GM12878 (cell line): ENCODE data around the gene EFCAB9.

Experiments used
- BHLHE40 ChIP-seq, 2 experiments: fragments of 450-650 bp in 1 of 2; IDR thresholded peaks; 2 replicates each; pipeline ENCODE4 v1.6.1; 2011 to 2017; ENCODE audit warnings: low read depth in 2 of 2, borderline replicate concordance in 1 of 2, improper control_type of control experiment in 1 of 2, low read length in 1 of 2, mild to moderate bottlenecking in 1 of 2
- CTCF ChIP-seq, 3 experiments: IDR thresholded peaks in 2 of 3; conservative IDR thresholded peaks in 1 of 3; 2 replicates each; pipeline ENCODE4 v1.5.1; 2011; ENCODE audit warnings: low read depth in 3 of 3, low read length in 3 of 3, mild to moderate bottlenecking in 3 of 3, control low read depth in 2 of 3, moderate library complexity in 2 of 3, inconsistent platforms in 1 of 3, mixed read lengths in 1 of 3; ENCODE audit not compliant: control insufficient read depth in 2 of 3, insufficient read depth in 1 of 3; ENCODE audit errors: extremely low read depth in 1 of 3
- EP300 ChIP-seq, 2 experiments: fragments of 150-350 bp in 1 of 2; IDR thresholded peaks; 2 replicates each; pipeline ENCODE4 v1.6.1; 2011 to 2012; ENCODE audit warnings: low read depth in 2 of 2, low read length in 2 of 2, borderline replicate concordance in 1 of 2, improper control_type of control experiment in 1 of 2, inconsistent platforms in 1 of 2; ENCODE audit not compliant: control insufficient read depth in 1 of 2
- EZH2 ChIP-seq: IDR thresholded peaks from 2 replicates; pipeline ENCODE4 v1.6.1; 2012; ENCODE audit warnings: low read depth, mild to moderate bottlenecking, control low read depth, inconsistent platforms, low read length, borderline replicate concordance; ENCODE audit not compliant: control insufficient read depth
- NR2C1 ChIP-seq: fragments of 450-650 bp; IDR thresholded peaks from 2 replicates; pipeline ENCODE4 v1.6.1; 2017; ENCODE audit warnings: antibody characterized with exemption, mild to moderate bottlenecking, moderate library complexity
- NR2C2 ChIP-seq: IDR thresholded peaks from 2 replicates; pipeline ENCODE4 v1.6.1; 2011; ENCODE audit warnings: borderline replicate concordance, low read depth; ENCODE audit not compliant: control insufficient read depth, insufficient read length
- POLR2A ChIP-seq: IDR thresholded peaks from 2 replicates; pipeline ENCODE4 v1.6.1; 2011; ENCODE audit warnings: low read depth, mild to moderate bottlenecking, low read length
- ZBTB4 ChIP-seq: fragments of 450-650 bp; formaldehyde crosslinking; IDR thresholded peaks from 2 replicates; pipeline ENCODE4 v1.4.0; 2022; ENCODE audit warnings: mild to moderate bottlenecking, moderate library complexity
- ZNF24 ChIP-seq: fragments of 450-650 bp; IDR thresholded peaks from 2 replicates; pipeline ENCODE4 v1.6.1; 2017; ENCODE audit warnings: antibody characterized with exemption, mild to moderate bottlenecking
- ZNF274 ChIP-seq: IDR thresholded peaks from one replicate; pipeline ENCODE4 v1.8.0; 2011; ENCODE audit not compliant: insufficient read length, insufficient read depth

- no peak for TF ChIP-seq CTCF (IDR thresholded peaks at IDR 0.05 in 2 of 3, conservative IDR thresholded peaks at IDR 0.05 in 1 of 3; ENCODE audit: control insufficient read depth in 2 of 3, extremely low read depth in 1 of 3, insufficient read depth in 1 of 3, low read depth in 3 of 3, low read length in 3 of 3)
- no peak for TF ChIP-seq NR2C2
- TF ChIP-seq ZBTB4 (CRISPR knock-in tag): no peak
- no peak for TF ChIP-seq NR2C1
- TF ChIP-seq ZNF24: no peak
- TF ChIP-seq BHLHE40 (IDR thresholded peaks at IDR 0.05; ENCODE audit: borderline replicate concordance in 1 of 2, low read depth in 2 of 2, low read length in 1 of 2): no peak
- TF ChIP-seq ZNF274: no peak
- TF ChIP-seq EZH2: no peak
- peak; percentile 46; the same call in 1 of the 2 replicates for TF ChIP-seq POLR2A
- no peak for TF ChIP-seq EP300 (IDR thresholded peaks at IDR 0.05; ENCODE audit: borderline replicate concordance in 1 of 2, control insufficient read depth in 1 of 2, low read depth in 2 of 2, low read length in 2 of 2)
These were observed 15.5 kb upstream of the EFCAB9 start for GRCh38 chr5:172178301-172178987.
